Gastrocnemius medialis (tissue), 4 donors: ENCODE data around the gene CDKAL1. TPM values are rescaled to one million over a fixed set of nuclear protein-coding genes. Genes with fewer than 3 reads are reported as not detected.
A peak's percentile ranks its signal among the peaks of the same experiment; 100 is the strongest.

Source experiments
- ATAC-seq, 2 donors: fragments of 150-250 bp; one replicate each; pipeline ENCODE4 v1.9.1; 2016
- DNase-seq, 2 donors: peaks; one replicate each; pipeline ENCODE4 v3.0.0-alpha.2; 2019
- H3K27ac ChIP-seq, 4 donors: fragments of 200-600 bp; sonication (generic); 1 replicate in 1 of 4; 2 replicates in 3 of 4; pipeline ENCODE4 v1.5.1; 2016 to 2018; ENCODE audit warnings: mild to moderate bottlenecking in 2 of 4, moderate library complexity in 1 of 4
- H3K27me3 ChIP-seq, 3 donors: fragments of 200-600 bp; sonication (generic) in 2 of 3; 1 replicate in 1 of 3; 2 replicates in 2 of 3; pipeline versions ENCODE4 v1.5.1 to v1.6.0; 2016 to 2019; ENCODE audit warnings: mild to moderate bottlenecking in 1 of 3, moderate library complexity in 1 of 3
- H3K36me3 ChIP-seq, 2 donors: fragments of 200-600 bp; sonication (generic) in 1 of 2; one replicate each; pipeline ENCODE4 v1.5.1; 2017 to 2018
- H3K4me1 ChIP-seq, 2 donors: fragments of 200-600 bp; sonication (generic) in 1 of 2; one replicate each; pipeline ENCODE4 v1.5.1; 2016 to 2017; ENCODE audit warnings: mild to moderate bottlenecking in 2 of 2
- H3K4me3 ChIP-seq, 4 donors: fragments of 200-600 bp; sonication (generic) in 3 of 4; 1 replicate in 1 of 4; 2 replicates in 3 of 4; pipeline ENCODE4 v1.5.1; 2016 to 2019; ENCODE audit warnings: mild to moderate bottlenecking in 2 of 4
- H3K9me3 ChIP-seq, 3 donors: fragments of 200-600 bp; sonication (generic) in 2 of 3; 1 replicate in 1 of 3; 2 replicates in 2 of 3; pipeline ENCODE4 v1.5.1; 2016 to 2019
- CTCF ChIP-seq, 5 experiments: fragments of 450-650 bp in 3 of 5; fragments of 200-600 bp in 2 of 5; sonication (generic) in 2 of 5; IDR thresholded peaks in 4 of 5; conservative IDR thresholded peaks in 1 of 5; 1 replicate in 4 of 5; 2 replicates in 1 of 5; pipeline ENCODE4 v1.5.1; 2016 to 2019; ENCODE audit warnings: antibody characterized with exemption in 5 of 5, mild to moderate bottlenecking in 3 of 5, moderate library complexity in 3 of 5
- POLR2A ChIP-seq, 2 donors: fragments of 450-650 bp; IDR thresholded peaks; one replicate each; pipeline ENCODE4 v1.6.1; 2017; ENCODE audit warnings: antibody characterized with exemption in 2 of 2, mild to moderate bottlenecking in 2 of 2, moderate library complexity in 2 of 2
- in situ Hi-C, 4 donors: fragments of 200-750 bp; cut with MboI; loops; one replicate each; pipeline versions ENCODE4 v1.15.0 to v1.8.0; 2017; ENCODE audit warnings: low sequenced_read_pairs in 4 of 4
- intact Hi-C: fragments of 100-400 bp; cut with DNase I; formaldehyde crosslinking; loops from one replicate; pipeline ENCODE4 v1.15.1; 2023; ENCODE audit warnings: low total_unique reads
- total RNA-seq, 4 donors: library from RNA; depleted of rRNA; stranded (reverse); fragments of >200 nt; gene quantifications; one replicate each; pipeline versions ENCODE4 v1.1.0 to v1.2.3, GENCODE V29; 2016

CDKAL1 gene
- total RNA-seq, 4 donors from 2014 or later = 9.6 to 17.0 (median 11.4) TPM

GRCh38 chr6:21033084-21033483 lies 498.8 kb downstream of the CDKAL1 start:
- no peaks in the 10 kb centered on the region for H3K36me3 ChIP-seq
- TF ChIP-seq POLR2A (IDR thresholded peaks at IDR 0.05) (no peak), CTCF (IDR thresholded peaks at IDR 0.05 in 4 of 5, conservative IDR thresholded peaks at IDR 0.05 in 1 of 5) (no peak)
- in situ Hi-C loops = no loop called here
- no peaks in the 10 kb centered on the region for H3K27me3 ChIP-seq
- H3K27ac ChIP-seq = peak overlapping the region in 2 of 4 donors; percentile 30 to 50
- ATAC-seq = peak in 1 of 2 donors; percentile 32
- no peaks in the 10 kb centered on the region for H3K9me3 ChIP-seq
- no peak for DNase-seq
- intact Hi-C loops = no loop called here
- no peak overlapping the region for H3K4me3 ChIP-seq
- H3K4me1 ChIP-seq = no peaks in the 10 kb centered on the region

GRCh38 chr6:21033575-21034026 lies 499.3 kb downstream of the CDKAL1 start:
- Histone ChIP-seq H3K27ac (peak overlapping the region in 2 of 4 donors; percentile 30 to 50), H3K36me3 (no peaks in the 10 kb centered on the region), H3K4me3 (no peak overlapping the region), H3K27me3 (no peaks in the 10 kb centered on the region), H3K4me1 (no peaks in the 10 kb centered on the region), H3K9me3 (no peaks in the 10 kb centered on the region)
- in situ Hi-C loops = no loop called here
- TF ChIP-seq CTCF (IDR thresholded peaks at IDR 0.05 in 4 of 5, conservative IDR thresholded peaks at IDR 0.05 in 1 of 5) = no peak
- TF ChIP-seq POLR2A (IDR thresholded peaks at IDR 0.05) = no peak
- ATAC-seq (peak; percentile 77 to 83), DNase-seq (peak; percentile 15 to 47)
- intact Hi-C loops = no loop called here

- no peak for DNase-seq
- no peak for TF ChIP-seq POLR2A (IDR thresholded peaks at IDR 0.05)
- no peak for TF ChIP-seq CTCF (IDR thresholded peaks at IDR 0.05 in 4 of 5, conservative IDR thresholded peaks at IDR 0.05 in 1 of 5)
- H3K36me3 ChIP-seq = no peaks in the 10 kb centered on the region
- no peaks in the 10 kb centered on the region for H3K9me3 ChIP-seq
- no peaks in the 10 kb centered on the region for H3K4me1 ChIP-seq
- H3K27ac ChIP-seq = no peak overlapping the region
- in situ Hi-C loops (no loop called here), intact Hi-C loops (no loop called here)
- no peaks in the 10 kb centered on the region for H3K27me3 ChIP-seq
- ATAC-seq = no peak
- H3K4me3 ChIP-seq = no peak overlapping the region
Measured at GRCh38 chr6:21034345-21034744, 500.1 kb downstream of the CDKAL1 start.

GRCh38 chr6:21037453-21037852 lies 503.2 kb downstream of the CDKAL1 start:
- in situ Hi-C loops (no loop called here), intact Hi-C loops (no loop called here)
- ATAC-seq = no peak
- Histone ChIP-seq H3K4me1 (peaks cover 6% of the 10 kb centered on the region in 2 donors), H3K4me3 (no peak overlapping the region), H3K27ac (no peak overlapping the region), H3K27me3 (no peaks in the 10 kb centered on the region), H3K9me3 (no peaks in the 10 kb centered on the region), H3K36me3 (no peaks in the 10 kb centered on the region)
- no peak for TF ChIP-seq POLR2A (IDR thresholded peaks at IDR 0.05)
- no peak for TF ChIP-seq CTCF (IDR thresholded peaks at IDR 0.05 in 4 of 5, conservative IDR thresholded peaks at IDR 0.05 in 1 of 5)
- no peak for DNase-seq

- intact Hi-C loops = no loop called here
Measured at GRCh38 chr6:21039926-21040325, 505.7 kb downstream of the CDKAL1 start.

More at GRCh38 chr6:21039926-21040325, 505.7 kb downstream of the CDKAL1 start:
- Histone ChIP-seq H3K27me3 (no peaks in the 10 kb centered on the region), H3K36me3 (no peaks in the 10 kb centered on the region), H3K9me3 (no peaks in the 10 kb centered on the region), H3K27ac (no peak overlapping the region), H3K4me3 (no peak overlapping the region), H3K4me1 (peaks cover 6 to 7% of the 10 kb centered on the region in 2 donors)
- DNase-seq (no peak), ATAC-seq (no peak)
- no peak for TF ChIP-seq POLR2A (IDR thresholded peaks at IDR 0.05)
- TF ChIP-seq CTCF (IDR thresholded peaks at IDR 0.05 in 4 of 5, conservative IDR thresholded peaks at IDR 0.05 in 1 of 5) = no peak
- in situ Hi-C loops = no loop called here
